GM19463 (cell line): ENCODE data around the gene KCNJ1.

Source experiments
- ATAC-seq: cut with Tn5 transposase; IDR thresholded peaks from one replicate; pipeline ENCODE4 v1.9.1; 2021; ENCODE audit warnings: mild to moderate bottlenecking, moderate library complexity; ENCODE audit not compliant: unreplicated experiment

KCNJ1 gene

DNA sequence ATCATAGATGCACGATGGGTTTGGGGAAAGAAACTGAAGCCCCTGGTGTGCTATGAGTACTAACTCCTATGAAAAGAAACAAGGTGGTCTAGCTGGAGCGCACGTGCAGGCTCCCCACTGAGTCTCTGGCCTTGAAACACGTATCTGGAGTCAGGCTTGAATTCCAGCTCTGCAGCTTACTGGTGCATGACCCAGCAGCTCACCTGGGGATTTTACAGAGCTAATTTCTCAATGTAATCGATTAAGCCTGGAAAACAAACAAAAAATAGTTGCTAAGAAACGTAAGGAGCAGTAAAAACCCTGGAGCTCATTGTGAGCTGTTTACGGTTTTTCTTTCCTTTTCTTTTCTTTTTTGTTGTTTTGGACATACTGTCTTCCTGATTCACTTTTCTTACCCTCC is 12.3 kb downstream of the KCNJ1 start:
- ATAC-seq, result no peak

- no peak for ATAC-seq
These were observed 13.5 kb downstream of the KCNJ1 start for GRCh38 chr11:128853559-128853958.

- ATAC-seq, result no peak
These were observed 14.6 kb downstream of the KCNJ1 start for GRCh38 chr11:128852327-128853023.

DNA sequence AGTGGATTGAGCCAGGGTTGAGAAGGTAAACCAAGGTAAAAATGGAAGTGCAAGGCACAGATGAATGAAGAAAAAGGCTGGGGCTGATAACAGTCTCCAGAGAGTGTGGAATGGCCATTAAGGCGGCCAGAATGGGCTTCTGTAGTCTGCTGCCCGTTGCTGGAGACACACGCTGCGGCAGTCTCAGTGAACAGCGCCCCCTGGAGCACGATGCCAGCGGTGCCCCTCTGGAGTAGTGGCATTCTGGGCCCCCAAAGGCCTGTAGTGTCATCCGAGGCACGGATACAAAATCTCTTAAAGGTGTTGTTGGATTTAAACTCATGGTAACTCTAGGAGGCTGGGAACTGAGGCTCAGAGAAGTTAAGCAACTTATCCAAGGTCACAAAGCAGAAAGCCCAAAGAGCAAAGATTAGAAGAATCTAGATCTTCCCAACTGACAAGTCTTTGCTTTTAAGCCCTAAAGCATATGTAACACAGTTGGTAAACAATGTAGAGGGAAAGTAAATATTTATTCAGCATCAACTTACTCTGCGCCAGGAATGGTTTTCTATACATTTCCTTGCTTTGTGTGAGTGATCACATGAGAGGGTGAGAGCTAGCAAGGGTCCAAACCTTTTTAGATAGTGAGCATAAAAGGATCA is 18.2 kb downstream of the KCNJ1 start:
- ATAC-seq, result peak; percentile 88

DNA sequence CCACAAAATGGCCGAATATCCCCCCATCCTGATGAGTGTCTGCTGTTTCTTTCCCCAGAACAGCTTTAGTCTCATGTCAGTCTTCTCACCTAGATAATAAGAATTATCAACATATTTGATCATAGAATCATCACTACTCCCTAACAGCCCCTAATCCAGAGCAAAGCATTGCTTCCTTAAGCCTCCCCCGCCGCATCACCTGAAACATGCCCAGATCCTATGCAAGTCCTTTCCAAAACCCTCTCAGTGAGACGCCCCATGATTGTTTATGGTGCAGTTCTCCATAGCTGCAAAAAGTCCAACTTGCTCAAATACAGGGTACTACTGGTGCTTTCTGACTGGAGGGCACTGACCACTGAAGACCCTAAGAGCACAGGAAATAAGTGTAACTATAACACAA is 20.1 kb downstream of the KCNJ1 start:
- no peak for ATAC-seq

- no peak for ATAC-seq
These were observed 21.7 kb downstream of the KCNJ1 start for GRCh38 chr11:128845334-128845780.

GRCh38 chr11:128843198-128843785 is 23.8 kb downstream of the KCNJ1 start:
- ATAC-seq, result no peak

DNA sequence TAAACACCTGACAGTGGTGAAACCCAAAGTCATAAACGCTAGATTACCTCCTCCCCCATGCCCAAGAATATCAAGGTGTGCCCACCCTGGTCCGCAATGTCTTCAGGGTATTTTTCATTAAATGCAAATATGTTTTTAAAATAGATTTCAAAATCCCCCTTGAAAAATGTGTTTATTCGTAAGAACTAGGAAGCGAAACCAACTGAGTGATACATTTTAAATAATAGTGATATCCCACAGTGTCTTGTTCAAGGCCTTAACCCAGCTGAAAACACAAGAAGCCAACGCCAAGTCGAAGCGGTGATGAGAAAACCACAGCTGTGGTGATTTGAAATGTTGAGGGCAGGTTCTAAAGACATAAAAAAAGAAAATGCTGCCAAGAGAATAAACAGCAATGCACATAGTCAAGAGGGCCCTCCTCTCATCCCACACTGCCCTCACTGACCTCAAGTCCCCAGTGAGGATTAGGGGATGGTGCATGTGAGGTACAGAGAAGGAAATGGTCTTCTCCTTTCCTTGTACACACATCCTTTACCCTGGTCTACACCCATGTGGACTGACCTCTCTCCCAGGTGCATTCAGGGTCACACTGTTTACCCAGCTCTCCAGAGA is 25.5 kb downstream of the KCNJ1 start:
- peak; percentile 51 for ATAC-seq

- no peak for ATAC-seq
These were observed 26.3 kb downstream of the KCNJ1 start for GRCh38 chr11:128840783-128841182.

DNA sequence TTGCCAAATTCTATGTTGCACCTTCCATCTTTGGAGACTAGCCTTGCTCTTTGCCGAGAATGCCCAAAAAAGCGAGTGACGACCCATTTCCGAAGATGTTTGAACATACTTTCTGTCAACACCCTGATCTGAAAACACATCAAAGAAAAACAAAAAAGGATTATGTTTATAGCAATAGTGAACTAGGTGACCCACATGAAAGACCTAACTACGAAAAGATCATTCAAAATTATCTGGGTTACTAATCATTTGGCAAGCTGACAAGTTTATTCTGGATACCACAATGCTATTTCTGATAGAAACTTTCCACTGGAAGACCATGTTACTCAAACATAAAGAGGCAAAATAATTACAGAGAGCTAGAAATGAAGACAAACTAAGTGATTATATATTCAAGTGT is 27.0 kb downstream of the KCNJ1 start:
- no peak for ATAC-seq

GRCh38 chr11:128839081-128839480 is 28.0 kb downstream of the KCNJ1 start:
- no peak for ATAC-seq

- no peak for ATAC-seq
These were observed 29.5 kb downstream of the KCNJ1 start for GRCh38 chr11:128837627-128838026.

GRCh38 chr11:128835741-128836430 is 31.2 kb downstream of the KCNJ1 start:
- no peak for ATAC-seq

GRCh38 chr11:128834157-128834556 is 32.9 kb downstream of the KCNJ1 start:
- ATAC-seq, result no peak

DNA sequence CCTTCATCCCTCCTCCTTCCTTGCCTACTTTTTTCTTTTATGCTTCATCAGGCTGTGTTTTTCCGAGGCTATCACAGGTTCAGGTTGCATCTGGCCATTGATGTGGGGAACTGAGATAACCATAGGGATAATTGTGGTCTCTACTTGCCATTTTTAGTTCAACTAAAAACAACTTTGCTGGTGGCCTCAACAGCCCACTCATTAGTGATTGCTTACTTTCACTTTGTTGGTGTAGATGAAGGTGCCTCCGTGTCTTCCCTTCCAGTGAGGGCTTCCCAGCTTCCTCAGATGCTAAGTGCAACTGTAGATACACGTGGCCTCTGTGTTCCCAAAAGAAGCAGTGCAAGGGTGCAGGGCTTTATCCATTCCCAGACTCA is 35.0 kb downstream of the KCNJ1 start:
- ATAC-seq, result peak; percentile 39

GRCh38 chr11:128831174-128832120 is 35.6 kb downstream of the KCNJ1 start:
- ATAC-seq, result peak; percentile 79

DNA sequence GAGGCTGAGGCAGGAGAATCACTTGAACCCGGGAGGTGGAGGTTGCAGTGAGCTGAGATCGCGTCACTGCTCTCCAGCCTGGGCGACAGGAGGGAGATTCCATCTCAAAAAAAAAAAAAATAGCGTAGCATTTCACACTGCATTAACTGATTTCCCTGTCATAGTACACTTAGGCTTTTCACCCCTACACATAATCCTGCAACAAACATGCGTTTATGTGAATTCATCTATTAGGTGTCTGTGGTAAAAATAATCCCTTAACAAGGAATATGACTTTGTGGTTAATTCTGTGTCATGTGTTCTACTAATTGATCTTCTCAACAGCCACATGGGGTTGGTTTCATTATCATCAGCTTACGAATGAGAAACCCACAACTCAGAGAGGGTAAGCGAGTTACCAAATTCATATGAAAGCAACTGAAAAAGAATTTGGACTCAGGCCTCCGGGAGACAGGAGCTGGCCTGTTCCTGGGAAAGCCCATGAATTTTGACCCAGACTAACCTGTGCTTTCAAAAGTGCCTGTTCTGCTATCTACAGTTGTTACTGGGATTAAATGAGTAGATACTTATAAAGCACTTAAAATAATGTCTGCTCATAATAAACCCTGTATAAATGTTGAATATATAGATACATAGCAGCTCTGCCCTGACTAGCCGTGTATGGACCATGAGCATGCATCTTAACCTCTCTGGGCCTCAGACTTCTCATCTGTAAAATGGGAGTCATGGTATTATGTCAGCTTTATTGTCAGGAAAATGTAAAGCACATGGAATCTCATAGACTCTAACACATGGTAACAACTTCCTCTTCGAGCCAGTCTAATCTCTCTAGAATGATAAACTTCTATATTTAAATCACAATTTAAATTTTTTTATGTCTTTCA is 36.6 kb downstream of the KCNJ1 start:
- peak; percentile 5 for ATAC-seq

- no peak for ATAC-seq
These were observed 38.7 kb downstream of the KCNJ1 start for GRCh38 chr11:128828350-128828749.

GRCh38 chr11:128827191-128827893 is 39.8 kb downstream of the KCNJ1 start:
- no peak for ATAC-seq
